ENCODE measurements around the gene ABTB1. TPM values are rescaled to one million over a fixed set of nuclear protein-coding genes. Genes with fewer than 3 reads are reported as not detected.

ABTB1 gene
- total and polyA plus RNA-seq, 4 donors: 9.7 to 14.1 (median 10.9) TPM

GRCh38 chr3:127682561-127682960 is 9.8 kb downstream of the ABTB1 start:
- no peaks in the 10 kb centered on the region for H3K4me1 ChIP-seq (ENCODE audit: control insufficient read depth in 4 of 4, insufficient read depth in 4 of 4, low read length in 3 of 4)
- DNase-seq (ENCODE audit: low spot score): no peak
- WGBS: 90% methylated on average over 8 of the region's 8 CpGs

More at GRCh38 chr3:127682561-127682960, 9.8 kb downstream of the ABTB1 start:
- H3K4me3 ChIP-seq (ENCODE audit: low read depth in 1 of 3, low read length in 3 of 3): no peak overlapping the region
- TF ChIP-seq TAF1 (conservative IDR thresholded peaks at IDR 0.05): no peak
- no peak for TF ChIP-seq REST (IDR thresholded peaks at IDR 0.05)
- no peak for TF ChIP-seq FOXA2 (IDR thresholded peaks at IDR 0.05)
- no peak for TF ChIP-seq MAX (IDR thresholded peaks at IDR 0.05)
- TF ChIP-seq RXRA (IDR thresholded peaks at IDR 0.05): no peak
- TF ChIP-seq, protein P1, sequence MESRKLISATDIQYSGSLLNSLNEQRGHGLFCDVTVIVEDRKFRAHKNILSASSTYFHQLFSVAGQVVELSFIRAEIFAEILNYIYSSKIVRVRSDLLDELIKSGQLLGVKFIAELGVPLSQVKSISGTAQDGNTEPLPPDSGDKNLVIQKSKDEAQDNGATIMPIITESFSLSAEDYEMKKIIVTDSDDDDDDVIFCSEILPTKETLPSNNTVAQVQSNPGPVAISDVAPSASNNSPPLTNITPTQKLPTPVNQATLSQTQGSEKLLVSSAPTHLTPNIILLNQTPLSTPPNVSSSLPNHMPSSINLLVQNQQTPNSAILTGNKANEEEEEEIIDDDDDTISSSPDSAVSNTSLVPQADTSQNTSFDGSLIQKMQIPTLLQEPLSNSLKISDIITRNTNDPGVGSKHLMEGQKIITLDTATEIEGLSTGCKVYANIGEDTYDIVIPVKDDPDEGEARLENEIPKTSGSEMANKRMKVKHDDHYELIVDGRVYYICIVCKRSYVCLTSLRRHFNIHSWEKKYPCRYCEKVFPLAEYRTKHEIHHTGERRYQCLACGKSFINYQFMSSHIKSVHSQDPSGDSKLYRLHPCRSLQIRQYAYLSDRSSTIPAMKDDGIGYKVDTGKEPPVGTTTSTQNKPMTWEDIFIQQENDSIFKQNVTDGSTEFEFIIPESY (IDR thresholded peaks at IDR 0.05): no peak
- no peak for TF ChIP-seq RAD21 (IDR thresholded peaks at IDR 0.05)
- TF ChIP-seq HNF4A (conservative IDR thresholded peaks at IDR 0.05): no peak
- TF ChIP-seq, protein P2, sequence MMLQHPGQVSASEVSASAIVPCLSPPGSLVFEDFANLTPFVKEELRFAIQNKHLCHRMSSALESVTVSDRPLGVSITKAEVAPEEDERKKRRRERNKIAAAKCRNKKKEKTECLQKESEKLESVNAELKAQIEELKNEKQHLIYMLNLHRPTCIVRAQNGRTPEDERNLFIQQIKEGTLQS (IDR thresholded peaks at IDR 0.05): no peak
- TF ChIP-seq YY1 (IDR thresholded peaks at IDR 0.05): no peak
- no peak for TF ChIP-seq SP1 (IDR thresholded peaks at IDR 0.05)
- TF ChIP-seq FOXA1 (IDR thresholded peaks at IDR 0.05): no peak
- TF ChIP-seq EGR1 (IDR thresholded peaks at IDR 0.05; ENCODE audit: low read depth in 2 of 2): no peak
- no peak for TF ChIP-seq JUND (IDR thresholded peaks at IDR 0.05)
- TF ChIP-seq, protein P3, sequence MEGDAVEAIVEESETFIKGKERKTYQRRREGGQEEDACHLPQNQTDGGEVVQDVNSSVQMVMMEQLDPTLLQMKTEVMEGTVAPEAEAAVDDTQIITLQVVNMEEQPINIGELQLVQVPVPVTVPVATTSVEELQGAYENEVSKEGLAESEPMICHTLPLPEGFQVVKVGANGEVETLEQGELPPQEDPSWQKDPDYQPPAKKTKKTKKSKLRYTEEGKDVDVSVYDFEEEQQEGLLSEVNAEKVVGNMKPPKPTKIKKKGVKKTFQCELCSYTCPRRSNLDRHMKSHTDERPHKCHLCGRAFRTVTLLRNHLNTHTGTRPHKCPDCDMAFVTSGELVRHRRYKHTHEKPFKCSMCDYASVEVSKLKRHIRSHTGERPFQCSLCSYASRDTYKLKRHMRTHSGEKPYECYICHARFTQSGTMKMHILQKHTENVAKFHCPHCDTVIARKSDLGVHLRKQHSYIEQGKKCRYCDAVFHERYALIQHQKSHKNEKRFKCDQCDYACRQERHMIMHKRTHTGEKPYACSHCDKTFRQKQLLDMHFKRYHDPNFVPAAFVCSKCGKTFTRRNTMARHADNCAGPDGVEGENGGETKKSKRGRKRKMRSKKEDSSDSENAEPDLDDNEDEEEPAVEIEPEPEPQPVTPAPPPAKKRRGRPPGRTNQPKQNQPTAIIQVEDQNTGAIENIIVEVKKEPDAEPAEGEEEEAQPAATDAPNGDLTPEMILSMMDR (IDR thresholded peaks at IDR 0.05; ENCODE audit: low read depth, low read length, missing input control): no peak
- no peak for TF ChIP-seq NR2F2 (IDR thresholded peaks at IDR 0.05)
- no peak for TF ChIP-seq GABPA (IDR thresholded peaks at IDR 0.05 in 1 of 2, conservative IDR thresholded peaks at IDR 0.05 in 1 of 2)
- TF ChIP-seq HNF4G (IDR thresholded peaks at IDR 0.05): no peak
- no peak overlapping the region for H3K9ac ChIP-seq (ENCODE audit: low read depth in 1 of 2, low read length in 2 of 2)
- no peaks in the 10 kb centered on the region for H3K9me3 ChIP-seq (ENCODE audit: control insufficient read depth in 4 of 4, low read length in 3 of 4)
- no peak overlapping the region for H3K27ac ChIP-seq (ENCODE audit: low read depth in 1 of 2, low read length in 2 of 2)
- H3K27me3 ChIP-seq (ENCODE audit: control insufficient read depth in 4 of 4, insufficient read depth in 4 of 4, low read length in 3 of 4): no peaks in the 10 kb centered on the region
- peaks cover 0 to 10% (median under 1%) of the 10 kb centered on the region in 4 donors for H3K36me3 ChIP-seq (ENCODE audit: control insufficient read depth in 4 of 4, insufficient read depth in 3 of 4, low read depth in 1 of 4, low read length in 3 of 4)

Measured in liver (tissue), 9 donors.